SK-N-MC (cell line): Measurements from ENCODE around the gene ZNF626.
"Not testable (repeated sequence)": the region's sequence is repeated elsewhere in the genome, so short reads cannot be mapped to it uniquely, and the experiment has no call there.

Experiments used
- DNase-seq: peaks from one replicate; pipeline ENCODE4 v3.0.0-alpha.2; 2011; ENCODE audit warnings: low read depth, low spot score
- H3K27ac ChIP-seq: fragments of 200-600 bp; sonication (generic); 2 replicates; pipeline ENCODE4 v1.5.1; 2016; ENCODE audit warnings: mixed run types
- H3K36me3 ChIP-seq: fragments of 200-600 bp; sonication (generic); 2 replicates; pipeline ENCODE4 v1.6.1; 2017; ENCODE audit warnings: antibody characterized with exemption, low read length, mixed read lengths; ENCODE audit not compliant: insufficient read depth
- H3K4me3 ChIP-seq: fragments of 200-600 bp; sonication (generic); 2 replicates; pipeline ENCODE4 v1.5.1; 2016
- H3K9ac ChIP-seq: fragments of 200-600 bp; sonication (generic); 2 replicates; pipeline ENCODE4 v1.8.0; 2017; ENCODE audit warnings: mixed run types, mixed read lengths; ENCODE audit not compliant: insufficient read length
- H3K9me3 ChIP-seq: fragments of 200-600 bp; sonication (generic); 2 replicates; pipeline ENCODE4 v1.6.1; 2017; ENCODE audit warnings: low read depth, mild to moderate bottlenecking, antibody characterized with exemption, low read length, moderate library complexity, mixed read lengths
- EZH2 ChIP-seq: fragments of 200-600 bp; sonication (generic); IDR thresholded peaks from one replicate; pipeline ENCODE4 v1.6.1; 2017; ENCODE audit warnings: antibody characterized with exemption
- FOXP2 ChIP-seq: optimal IDR thresholded peaks from 2 replicates; pipeline ENCODE3; 2011; ENCODE audit warnings: mild to moderate bottlenecking, moderate library complexity; ENCODE audit not compliant: insufficient read depth; ENCODE audit errors: extremely low read length, control extremely low read depth
- POLR2AphosphoS5 ChIP-seq: IDR thresholded peaks from 2 replicates; pipeline ENCODE4 v1.6.1; 2012; ENCODE audit warnings: mild to moderate bottlenecking, low read depth, low read length, borderline replicate concordance

Gene ZNF626

GRCh38 chr19:20640023-20640422 lies 21.3 kb downstream of the ZNF626 start:
- TF ChIP-seq EZH2 (no peak), POLR2AphosphoS5 (no peak), FOXP2 (no peak)
- Histone ChIP-seq H3K9ac (no peak overlapping the region), H3K4me3 (no peak overlapping the region), H3K9me3 (no peaks in the 10 kb centered on the region), H3K27ac (no peak overlapping the region), H3K36me3 (no peaks in the 10 kb centered on the region)
- no peak for DNase-seq

- H3K9ac ChIP-seq, H3K36me3 ChIP-seq, H3K27ac ChIP-seq, H3K9me3 ChIP-seq, H3K4me3 ChIP-seq, DNase-seq: not testable (repeated sequence)
Observed at GRCh38 chr19:20624560-20624959, 36.8 kb downstream of the ZNF626 start.

- Histone ChIP-seq H3K9ac (no peak overlapping the region), H3K36me3 (no peaks in the 10 kb centered on the region), H3K27ac (no peak overlapping the region), H3K9me3 (no peaks in the 10 kb centered on the region), H3K4me3 (no peak overlapping the region)
- DNase-seq = no peak
- TF ChIP-seq POLR2AphosphoS5 = no peak
- no peak for TF ChIP-seq EZH2
Observed at GRCh38 chr19:20616071-20616470, 45.3 kb downstream of the ZNF626 start.

- not testable (repeated sequence) for H3K9ac ChIP-seq, H3K9me3 ChIP-seq, H3K36me3 ChIP-seq, H3K27ac ChIP-seq, DNase-seq, H3K4me3 ChIP-seq
Observed at GRCh38 chr19:20614971-20615370, 46.4 kb downstream of the ZNF626 start.

- Histone ChIP-seq H3K9me3 (no peaks in the 10 kb centered on the region), H3K9ac (no peak overlapping the region), H3K27ac (no peak overlapping the region), H3K4me3 (no peak overlapping the region), H3K36me3 (no peaks in the 10 kb centered on the region)
- TF ChIP-seq EZH2 = no peak
- TF ChIP-seq FOXP2 = no peak
- no peak for TF ChIP-seq POLR2AphosphoS5
- DNase-seq = no peak
Observed at GRCh38 chr19:20612711-20613316, 48.6 kb downstream of the ZNF626 start.

GRCh38 chr19:20611866-20612265 lies 49.5 kb downstream of the ZNF626 start:
- DNase-seq = no peak
- no peaks in the 10 kb centered on the region for H3K9me3 ChIP-seq

GRCh38 chr19:20607943-20608342 lies 53.4 kb downstream of the ZNF626 start:
- Histone ChIP-seq H3K4me3 (no peak overlapping the region), H3K36me3 (no peaks in the 10 kb centered on the region), H3K9ac (no peak overlapping the region), H3K9me3 (no peaks in the 10 kb centered on the region), H3K27ac (no peak overlapping the region)
- DNase-seq = no peak
- TF ChIP-seq EZH2 (no peak), FOXP2 (no peak), POLR2AphosphoS5 (no peak)

More at GRCh38 chr19:20611866-20612265, 49.5 kb downstream of the ZNF626 start:
- Histone ChIP-seq H3K4me3 (no peak overlapping the region), H3K36me3 (no peaks in the 10 kb centered on the region), H3K9ac (no peak overlapping the region), H3K27ac (no peak overlapping the region)
- TF ChIP-seq EZH2 (no peak), FOXP2 (no peak), POLR2AphosphoS5 (no peak)
